HG03460 (cell line): ENCODE data around the gene MPDZ.
"Not testable (repeated sequence)": the region's sequence is repeated elsewhere in the genome, so short reads cannot be mapped to it uniquely, and the experiment has no call there.

Experiments
- ATAC-seq: cut with Tn5 transposase; IDR thresholded peaks from one replicate; pipeline ENCODE4 v1.9.1; 2021; ENCODE audit not compliant: unreplicated experiment

MPDZ gene

GRCh38 chr9:13268469-13268868 is 11.0 kb downstream of the MPDZ start:
- no peak for ATAC-seq

DNA sequence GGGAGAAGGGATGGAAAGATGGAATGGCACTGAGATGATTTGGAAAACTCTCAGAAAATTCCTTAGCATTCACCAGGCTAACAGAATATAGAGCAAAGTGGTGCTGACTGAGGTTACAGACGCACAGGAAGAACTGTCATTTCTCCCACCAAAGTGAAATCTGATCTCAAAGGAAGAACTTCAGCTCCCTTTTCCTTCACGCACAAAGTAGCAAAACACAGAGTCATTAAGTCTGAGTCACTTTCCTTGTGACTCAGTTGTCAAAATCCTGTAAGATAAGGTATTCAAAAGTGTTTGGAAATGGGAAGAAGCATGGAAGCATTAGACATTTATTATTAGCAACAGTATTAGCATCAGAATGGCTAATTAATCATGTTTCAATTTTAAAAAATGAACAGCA is 11.7 kb downstream of the MPDZ start:
- no peak for ATAC-seq

- ATAC-seq = no peak
Observed at GRCh38 chr9:13266167-13266566, 13.3 kb downstream of the MPDZ start.

GRCh38 chr9:13264788-13265187 is 14.7 kb downstream of the MPDZ start:
- ATAC-seq = no peak

GRCh38 chr9:13263511-13263910 is 16.0 kb downstream of the MPDZ start:
- ATAC-seq = no peak

DNA sequence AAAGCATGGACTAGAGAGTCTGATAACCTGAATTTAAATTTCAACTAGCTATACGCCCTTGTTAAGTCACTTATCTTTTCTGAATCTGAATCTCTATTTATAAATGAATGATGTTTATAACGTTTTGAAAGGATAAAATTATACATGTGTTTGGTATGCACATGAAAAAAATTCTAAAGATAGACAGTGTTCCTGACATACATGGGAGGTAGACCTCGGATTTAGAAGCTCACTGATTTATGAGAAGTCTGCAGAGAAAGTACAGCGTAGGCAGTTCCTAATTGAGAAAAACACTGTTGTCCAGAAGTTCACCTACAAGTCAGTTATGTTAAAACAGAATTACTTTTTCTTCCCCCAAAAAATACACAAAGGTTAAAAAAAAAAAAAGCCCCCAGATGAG is 26.6 kb downstream of the MPDZ start:
- ATAC-seq = no peak

DNA sequence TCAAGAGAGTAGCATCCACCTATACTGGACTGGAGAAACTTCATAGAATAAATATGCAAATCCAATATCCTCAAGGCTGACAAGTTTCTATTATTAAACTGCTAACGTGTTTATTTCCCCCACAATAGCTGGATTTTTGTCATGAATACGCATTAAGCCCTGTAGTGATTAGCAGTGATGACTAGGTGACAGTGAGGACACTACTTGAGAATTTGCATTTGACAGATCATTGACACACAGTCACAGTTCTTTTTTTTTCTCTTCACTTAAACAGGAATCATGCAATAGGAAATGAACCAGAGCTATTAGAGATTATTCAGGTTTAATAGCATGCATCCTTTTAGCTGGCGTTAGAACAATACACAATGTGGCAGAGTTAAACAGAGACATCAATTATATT is 35.3 kb downstream of the MPDZ start:
- ATAC-seq = no peak

- ATAC-seq = no peak
Observed at GRCh38 chr9:13241283-13241682, 38.2 kb downstream of the MPDZ start.

- no peak for ATAC-seq
Observed at GRCh38 chr9:13239660-13240059, 39.8 kb downstream of the MPDZ start.

- no peak for ATAC-seq
Observed at GRCh38 chr9:13239208-13239607, 40.3 kb downstream of the MPDZ start.

DNA sequence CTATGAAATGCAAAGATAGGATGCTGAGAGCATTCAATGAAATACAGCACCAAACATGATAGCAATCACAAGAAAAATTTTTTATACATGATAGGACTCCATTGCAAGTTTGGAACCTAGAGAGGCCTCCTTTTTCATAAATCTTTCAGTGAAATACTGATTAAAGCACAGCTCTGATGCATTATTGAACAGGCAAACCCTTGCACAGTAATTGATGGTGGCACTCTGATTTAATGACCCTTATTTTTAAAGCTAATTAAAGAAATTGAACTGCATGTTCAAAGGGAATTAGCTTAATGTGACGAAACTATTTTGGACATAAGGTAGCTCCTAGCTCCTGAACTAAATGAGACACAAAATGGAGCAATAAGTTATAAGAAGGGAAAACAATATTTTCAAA is 44.6 kb downstream of the MPDZ start:
- no peak for ATAC-seq

GRCh38 chr9:13228431-13228830 is 51.1 kb downstream of the MPDZ start:
- ATAC-seq = no peak

DNA sequence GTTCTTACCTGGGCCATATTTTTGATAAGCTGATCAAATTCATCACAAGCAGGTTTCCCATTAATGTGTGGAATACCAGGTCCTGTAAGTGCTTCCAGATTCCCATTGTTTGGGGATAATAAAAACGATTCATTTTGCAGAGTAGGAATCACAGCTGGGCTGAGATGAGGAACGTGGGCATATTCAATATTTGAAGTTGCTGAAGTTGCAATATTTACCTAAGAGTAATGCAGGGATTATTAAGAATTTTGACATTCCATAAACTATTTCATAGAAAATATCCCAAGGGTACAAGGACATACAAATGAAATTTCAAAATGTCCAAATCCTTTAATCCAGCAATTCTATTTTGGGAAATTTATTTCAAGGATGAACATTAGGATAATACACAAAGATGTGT is 55.1 kb downstream of the MPDZ start:
- no peak for ATAC-seq

DNA sequence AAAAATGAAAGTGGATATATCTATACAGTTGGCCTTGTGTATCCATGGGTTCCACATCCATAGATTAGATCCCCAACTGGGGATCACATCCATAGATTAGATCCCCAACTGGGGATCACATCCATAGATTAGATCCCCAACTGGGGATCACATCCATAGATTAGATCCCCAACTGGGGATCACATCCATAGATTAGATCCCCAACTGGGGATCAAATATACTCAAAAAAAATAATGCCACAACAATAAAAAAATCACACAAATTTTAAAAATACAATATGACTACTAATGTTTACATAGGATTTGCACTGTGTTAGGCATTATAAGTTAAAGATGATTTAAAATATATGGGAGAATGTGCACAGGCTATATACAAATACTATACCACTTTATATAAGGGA is 56.8 kb downstream of the MPDZ start:
- not testable (repeated sequence) for ATAC-seq

GRCh38 chr9:13221741-13222140 is 57.8 kb downstream of the MPDZ start:
- no peak for ATAC-seq

- no peak for ATAC-seq
Observed at GRCh38 chr9:13220837-13221236, 58.7 kb downstream of the MPDZ start.

DNA sequence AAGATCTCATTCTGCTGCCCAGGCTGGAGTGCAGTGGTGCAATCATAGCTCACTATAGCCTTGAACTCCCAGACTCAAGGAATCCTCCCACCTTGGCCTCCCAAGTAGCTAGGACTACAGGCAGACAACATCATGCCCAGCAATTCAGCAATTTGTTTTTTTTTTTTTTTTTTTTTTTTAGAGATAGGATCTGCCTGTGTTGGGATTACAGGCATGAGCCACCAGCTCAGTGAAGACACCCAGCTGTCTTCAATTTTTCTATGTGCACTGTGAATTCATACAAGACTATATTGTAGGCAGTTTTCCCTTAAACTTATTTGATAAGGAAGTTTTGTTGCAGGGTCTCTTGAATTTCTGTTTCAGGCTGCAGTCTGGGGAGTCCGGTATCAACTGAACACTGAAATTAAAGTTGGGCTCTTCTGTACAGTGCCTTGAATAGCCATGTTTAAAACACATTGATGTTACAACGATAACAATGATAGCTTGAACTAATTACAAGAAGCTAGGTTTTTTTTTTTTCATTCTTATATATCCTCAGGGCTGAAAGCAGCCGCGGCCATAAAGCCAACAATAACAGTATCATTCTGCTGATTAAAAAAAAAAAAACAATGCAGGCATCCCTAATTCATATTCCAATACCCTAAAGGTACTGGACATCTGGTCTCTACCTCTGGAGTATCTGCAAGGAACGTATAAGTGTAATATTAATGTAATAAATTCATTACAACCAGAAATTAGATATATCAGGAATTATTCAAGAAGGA is 63.5 kb downstream of the MPDZ start:
- no peak for ATAC-seq

GRCh38 chr9:13213998-13214397 is 65.5 kb downstream of the MPDZ start:
- no peak for ATAC-seq

GRCh38 chr9:13213337-13213736 is 66.2 kb downstream of the MPDZ start:
- ATAC-seq = no peak

DNA sequence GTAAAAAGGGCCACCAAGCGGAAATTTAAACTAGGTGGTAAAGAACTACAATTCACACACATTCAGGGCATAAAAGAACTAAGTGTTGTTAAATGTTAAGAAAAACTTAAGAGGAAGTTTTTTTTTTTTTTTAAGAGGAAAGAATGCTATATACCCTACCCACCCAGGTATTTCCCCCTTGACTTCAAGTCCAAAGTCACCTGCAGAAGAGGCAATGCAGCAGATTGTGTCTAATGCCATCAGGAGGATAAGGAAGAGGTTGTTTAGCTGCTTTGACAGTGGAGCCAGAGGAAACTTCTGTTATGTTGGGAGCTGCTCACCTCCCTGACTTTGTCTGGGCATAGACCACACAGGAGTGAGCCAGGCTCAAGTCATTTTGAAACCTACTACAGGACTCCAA is 69.2 kb downstream of the MPDZ start:
- ATAC-seq = no peak

DNA sequence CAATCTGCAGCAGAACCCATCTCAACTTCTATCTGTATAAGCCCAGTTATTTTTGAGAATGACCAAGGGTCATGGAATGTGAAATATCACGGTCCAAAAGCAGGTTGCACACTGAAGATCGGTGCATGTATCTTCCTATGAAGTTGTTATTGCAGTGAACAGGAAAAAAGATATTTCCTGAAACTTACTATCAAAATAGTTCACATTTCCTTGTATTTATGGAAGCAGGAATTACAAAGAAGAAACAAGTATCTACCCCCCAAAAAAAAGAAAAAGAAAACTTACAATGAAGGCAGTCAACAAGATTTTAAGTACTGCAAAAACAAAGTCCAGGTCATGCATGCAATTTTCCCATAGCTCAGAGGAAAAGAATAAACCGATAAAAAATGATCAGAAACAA is 70.0 kb downstream of the MPDZ start:
- no peak for ATAC-seq

DNA sequence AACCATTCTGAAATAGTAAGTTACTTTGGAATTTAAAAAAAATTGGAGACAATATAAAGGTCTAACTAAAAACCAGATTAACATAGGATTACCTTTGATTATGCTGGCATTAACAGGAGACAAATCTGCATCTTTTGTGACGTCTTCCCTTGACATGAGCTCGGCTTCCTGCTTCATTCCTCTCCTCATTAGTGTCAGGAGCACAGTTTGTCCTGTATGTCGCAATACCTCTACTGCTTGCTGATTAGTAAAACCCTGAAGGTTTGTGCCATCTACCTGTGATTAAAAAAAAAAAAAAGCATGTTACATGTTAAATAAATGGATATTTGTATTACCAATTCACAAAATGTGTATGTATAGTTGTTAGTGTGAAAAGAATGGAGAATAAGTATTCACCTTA is 73.7 kb downstream of the MPDZ start:
- ATAC-seq = no peak

DNA sequence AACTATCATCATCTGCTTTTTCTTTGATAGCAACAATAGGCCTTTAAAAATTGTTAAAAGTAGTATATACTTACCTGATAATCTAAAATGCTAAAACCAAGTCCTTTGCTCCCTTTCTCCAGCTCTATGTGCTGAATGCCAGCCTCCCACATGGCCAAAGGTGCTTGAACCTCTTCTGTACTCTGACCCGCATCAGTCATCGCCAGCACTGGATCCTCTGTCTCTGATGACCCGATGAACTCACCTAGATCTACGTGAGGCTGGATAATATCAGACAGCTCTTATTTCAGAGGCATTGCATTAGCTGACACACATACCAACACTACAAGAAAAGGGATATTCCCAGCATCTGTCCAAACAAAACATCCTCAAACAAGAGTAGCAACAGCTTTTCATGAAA is 89.5 kb downstream of the MPDZ start:
- no peak for ATAC-seq
